ENCODE results near the gene MYORG.

Gene MYORG

GRCh38 chr9:34333836-34334235, 42.9 kb downstream of the MYORG start:
- no peak for DNase-seq (ENCODE audit: low read depth in 2 of 2)

- DNase-seq (ENCODE audit: low read depth in 2 of 2), result no peak
Observed at GRCh38 chr9:34332076-34332964, 44.4 kb downstream of the MYORG start.

- DNase-seq (ENCODE audit: low read depth in 2 of 2), result no peak
Observed at GRCh38 chr9:34331196-34331595, 45.5 kb downstream of the MYORG start.

- peak; percentile 82 to 88 for DNase-seq (ENCODE audit: low read depth in 2 of 2)
Observed at GRCh38 chr9:34328987-34329832, 47.5 kb downstream of the MYORG start, which contains the start of the genes KIF24 and NUDT2. KIF24 (minus strand) TSS chr9:34329268; CDS start chr9:34311346, 17,922 bp downstream. NUDT2 (plus strand) TSS chr9:34329569; CDS start chr9:34339040, 9,471 bp downstream.

- DNase-seq (ENCODE audit: low read depth in 2 of 2), result no peak
Observed at GRCh38 chr9:34328500-34328986, 48.2 kb downstream of the MYORG start.

- no peak for DNase-seq (ENCODE audit: low read depth in 2 of 2)
Observed at GRCh38 chr9:34326690-34327089, 50.0 kb downstream of the MYORG start.

GRCh38 chr9:34322899-34323591, 53.7 kb downstream of the MYORG start:
- no peak for DNase-seq (ENCODE audit: low read depth in 2 of 2)

GRCh38 chr9:34321451-34321850, 55.2 kb downstream of the MYORG start:
- no peak for DNase-seq (ENCODE audit: low read depth in 2 of 2)

- DNase-seq (ENCODE audit: low read depth in 2 of 2), result no peak
Observed at GRCh38 chr9:34318163-34318790, 58.4 kb downstream of the MYORG start.

GRCh38 chr9:34317436-34317835, 59.3 kb downstream of the MYORG start:
- no peak for DNase-seq (ENCODE audit: low read depth in 2 of 2)

Measured in stimulated activated CD8-positive, alpha-beta memory T cell treated with anti-CD3 and anti-CD28 coated beads, Interleukin-2, amount 100 ng/mL, for 1 hour (primary cell).